Activated naive CD4-positive, alpha-beta T cell treated with anti-CD3 and anti-CD28 coated beads, Interleukin-2, amount 10 ng/mL, durations not matched to agents 7 days and 5 days (primary cell): Measurements from ENCODE around the gene CADM1.

Experiments
- CTCF ChIA-PET: fragments of 350-600 bp; sonication (Branson Sonifier 250); formaldehyde crosslinking; loops from one replicate; lab custom pipeline; 2021; ENCODE audit warnings: antibody characterized with exemption; lab: Charles Lee
- DNase-seq: peaks from one replicate; pipeline ENCODE4 v3.0.0-alpha.2; 2020
- H3K27ac Mint-ChIP-seq: one replicate; pipeline ENCODE4 v1.8.0; 2021; ENCODE audit warnings: mild to moderate bottlenecking, moderate library complexity, mixed read lengths
- H3K27me3 Mint-ChIP-seq: one replicate; pipeline ENCODE4 v1.8.0; 2021; ENCODE audit warnings: mild to moderate bottlenecking, mixed read lengths
- H3K36me3 Mint-ChIP-seq: one replicate; pipeline ENCODE4 v1.8.0; 2021; ENCODE audit warnings: mixed read lengths
- H3K4me1 Mint-ChIP-seq: one replicate; pipeline ENCODE4 v1.8.0; 2021; ENCODE audit warnings: mixed read lengths
- H3K4me3 Mint-ChIP-seq: one replicate; pipeline ENCODE4 v1.8.0; 2021; ENCODE audit warnings: mild to moderate bottlenecking, moderate library complexity, mixed read lengths
- H3K9me3 Mint-ChIP-seq: one replicate; pipeline ENCODE4 v1.8.0; 2021; ENCODE audit warnings: mixed read lengths

Gene CADM1

DNA sequence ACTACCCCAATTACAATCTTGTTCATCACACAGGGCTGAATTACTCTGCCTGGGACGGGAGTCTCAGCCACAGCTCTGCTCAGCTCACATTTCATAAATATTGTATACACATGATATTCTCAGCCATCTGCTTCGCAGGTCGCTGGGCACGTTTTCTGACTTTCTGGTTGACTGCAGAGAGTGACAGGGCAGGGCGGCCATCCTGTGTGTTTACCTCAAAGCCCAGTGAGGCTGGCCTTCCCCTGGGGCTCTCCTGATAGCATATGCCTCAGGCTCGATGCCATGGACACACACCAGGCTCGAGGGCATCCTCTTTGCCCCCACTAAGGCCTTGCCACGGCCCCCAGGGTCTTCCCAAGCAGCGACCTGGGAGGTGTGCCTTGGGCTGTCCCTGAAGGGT lies 345.0 kb downstream of the CADM1 start:
- no peaks in the 10 kb centered on the region for H3K36me3 Mint-ChIP-seq
- no peaks in the 10 kb centered on the region for H3K9me3 Mint-ChIP-seq
- H3K4me3 Mint-ChIP-seq, result no peak overlapping the region
- no peak for DNase-seq
- no peaks in the 10 kb centered on the region for H3K4me1 Mint-ChIP-seq
- CTCF ChIA-PET, result no interaction called here
- H3K27ac Mint-ChIP-seq, result no peak overlapping the region
- peaks cover 6% of the 10 kb centered on the region for H3K27me3 Mint-ChIP-seq

DNA sequence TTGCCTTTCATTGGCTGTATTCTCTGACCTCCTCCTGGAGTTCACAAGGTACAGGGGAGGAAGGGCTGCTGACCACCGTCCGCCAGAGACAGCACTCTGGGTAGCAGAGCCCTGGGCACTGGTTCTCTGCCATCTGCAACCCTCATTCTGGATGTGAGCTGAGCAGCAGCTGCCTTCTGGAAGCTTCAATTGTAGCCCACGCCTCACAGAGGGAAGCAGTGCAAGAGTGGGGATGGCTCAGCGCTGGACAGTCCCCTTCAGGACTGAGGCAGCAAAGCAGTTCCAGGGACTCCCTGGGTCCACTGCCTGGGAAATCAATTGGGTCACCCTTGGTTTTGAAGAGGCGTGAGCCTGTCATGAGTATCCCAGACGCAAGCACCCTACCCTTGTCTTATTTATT lies 346.2 kb downstream of the CADM1 start:
- Mint-ChIP-seq H3K4me3 (no peak overlapping the region), H3K27me3 (no peaks in the 10 kb centered on the region), H3K27ac (no peak overlapping the region), H3K9me3 (peaks cover 3% of the 10 kb centered on the region), H3K36me3 (no peaks in the 10 kb centered on the region), H3K4me1 (no peaks in the 10 kb centered on the region)
- DNase-seq, result no peak
- CTCF ChIA-PET, result no interaction called here

DNA sequence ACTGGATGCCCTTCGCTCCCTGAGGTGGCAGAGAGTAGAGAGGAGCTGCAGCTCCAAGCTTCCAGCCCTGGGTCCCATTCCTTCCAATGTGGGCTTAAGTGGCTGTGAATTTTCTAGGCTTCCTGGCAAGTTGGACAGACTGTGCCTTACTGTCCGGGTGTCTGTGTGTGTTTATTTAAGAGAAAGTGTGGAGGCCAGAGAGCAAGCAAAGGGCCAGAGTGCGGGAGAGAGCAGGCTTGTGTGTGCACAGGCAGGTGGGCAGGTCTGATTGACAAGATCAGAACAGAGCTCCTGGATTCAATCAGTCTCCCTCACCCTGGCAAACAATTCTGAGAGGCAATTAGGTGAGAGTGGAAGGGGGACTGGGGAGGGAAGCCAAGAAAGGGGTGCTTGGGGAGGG lies 347.0 kb downstream of the CADM1 start:
- Mint-ChIP-seq H3K9me3 (peaks cover 5% of the 10 kb centered on the region), H3K36me3 (no peaks in the 10 kb centered on the region), H3K27me3 (no peaks in the 10 kb centered on the region), H3K4me1 (no peaks in the 10 kb centered on the region), H3K27ac (no peak overlapping the region), H3K4me3 (no peak overlapping the region)
- CTCF ChIA-PET, result no interaction called here
- no peak for DNase-seq

DNA sequence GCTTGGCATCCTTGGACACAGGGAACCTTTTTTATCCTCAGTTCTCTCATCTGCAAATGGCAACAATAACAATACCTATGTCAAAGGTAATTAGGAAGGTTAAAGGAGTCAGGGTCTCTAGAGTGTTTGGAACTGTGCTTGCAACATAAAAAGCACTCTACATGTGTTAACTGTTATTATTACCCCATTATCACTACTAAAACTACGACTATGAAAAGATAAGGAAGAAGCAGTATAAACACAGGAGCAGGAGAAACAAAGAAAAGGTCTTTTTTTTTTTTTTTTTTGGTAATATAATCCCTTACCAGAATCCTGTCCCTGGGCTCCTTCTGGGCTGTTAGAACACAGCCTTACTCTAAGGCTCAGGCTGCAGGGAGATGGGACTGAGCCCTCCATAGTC lies 348.2 kb downstream of the CADM1 start:
- Mint-ChIP-seq H3K9me3 (peaks cover 5% of the 10 kb centered on the region), H3K4me1 (no peaks in the 10 kb centered on the region), H3K27ac (no peak overlapping the region), H3K27me3 (no peaks in the 10 kb centered on the region), H3K4me3 (no peak overlapping the region), H3K36me3 (no peaks in the 10 kb centered on the region)
- no peak for DNase-seq
- CTCF ChIA-PET, result no interaction called here

DNA sequence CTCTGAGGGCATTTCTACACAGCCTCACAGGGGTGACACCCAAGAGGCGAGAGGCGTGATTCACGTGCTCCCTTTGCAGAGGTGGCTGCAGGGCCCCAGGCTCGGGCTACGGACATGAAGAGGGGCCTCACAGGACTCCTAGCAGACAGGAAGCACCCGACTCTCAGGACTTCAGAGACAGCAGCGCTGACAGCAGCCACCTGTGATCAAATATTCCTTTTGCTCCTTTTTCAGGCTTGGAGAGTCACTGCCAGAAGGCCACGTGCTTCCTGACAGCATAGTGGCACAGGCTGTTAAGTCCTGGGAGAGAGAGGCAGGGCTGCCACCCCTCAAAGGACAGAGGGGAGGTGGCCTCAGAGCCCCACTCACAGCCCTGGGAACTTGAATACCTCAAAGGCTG lies 348.9 kb downstream of the CADM1 start:
- no peaks in the 10 kb centered on the region for H3K4me1 Mint-ChIP-seq
- H3K4me3 Mint-ChIP-seq, result no peak overlapping the region
- no peaks in the 10 kb centered on the region for H3K27me3 Mint-ChIP-seq
- no peaks in the 10 kb centered on the region for H3K36me3 Mint-ChIP-seq
- CTCF ChIA-PET, result no interaction called here
- H3K27ac Mint-ChIP-seq, result no peak overlapping the region
- H3K9me3 Mint-ChIP-seq, result peaks cover 5% of the 10 kb centered on the region
- no peak for DNase-seq

DNA sequence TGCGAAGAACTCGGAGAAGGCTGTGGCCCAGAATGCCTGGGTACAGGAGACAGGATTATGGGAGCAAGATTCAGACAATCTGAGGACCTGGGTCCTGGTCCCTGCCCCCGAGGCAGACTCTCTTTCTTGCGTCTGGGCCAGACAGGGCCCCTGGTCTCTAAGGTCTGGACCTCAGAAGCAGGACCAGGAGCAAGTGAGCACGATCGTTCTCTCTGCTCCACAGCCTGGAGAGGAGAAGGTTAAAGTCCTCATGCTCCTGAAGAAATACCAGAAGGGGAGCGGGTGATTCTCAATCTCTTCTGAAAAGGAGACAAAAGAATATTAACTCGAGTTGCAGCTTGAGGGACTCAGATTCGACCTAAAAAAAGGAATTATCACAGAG lies 349.9 kb downstream of the CADM1 start:
- no peak overlapping the region for H3K27ac Mint-ChIP-seq
- no peak overlapping the region for H3K4me3 Mint-ChIP-seq
- H3K9me3 Mint-ChIP-seq, result peaks cover 5% of the 10 kb centered on the region
- no peaks in the 10 kb centered on the region for H3K4me1 Mint-ChIP-seq
- no peaks in the 10 kb centered on the region for H3K36me3 Mint-ChIP-seq
- no peaks in the 10 kb centered on the region for H3K27me3 Mint-ChIP-seq
- DNase-seq, result no peak
- CTCF ChIA-PET, result no interaction called here

DNA sequence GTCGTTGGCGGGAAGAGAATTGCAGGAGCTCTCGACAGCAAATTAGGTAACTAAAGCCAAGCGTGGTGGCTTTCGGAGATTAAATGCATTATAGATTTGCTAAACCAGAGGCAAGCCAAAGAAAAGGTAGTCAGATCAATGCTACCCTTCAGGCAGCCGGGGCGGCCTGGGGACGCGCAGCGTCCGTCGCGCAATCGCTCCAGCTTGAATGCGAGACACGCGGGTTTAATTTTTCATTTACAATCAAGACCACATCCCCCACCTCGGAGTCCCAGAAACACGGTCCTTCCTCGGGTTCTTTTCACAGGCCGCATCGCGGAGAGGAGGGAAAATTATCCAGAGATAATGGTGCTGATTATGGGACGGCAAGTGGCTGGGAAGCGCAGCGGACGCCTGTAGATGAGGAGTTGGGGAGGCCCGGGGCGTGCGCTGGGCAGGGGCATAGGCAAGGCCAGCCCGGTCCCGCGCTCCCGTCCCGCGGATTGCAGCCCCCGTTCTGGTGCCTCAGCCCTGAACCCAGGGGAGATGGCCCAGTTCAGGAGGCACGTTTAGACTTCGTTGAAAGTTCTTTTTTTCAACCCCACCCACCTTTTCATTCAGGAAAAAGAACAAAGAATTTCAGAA lies 350.4 kb downstream of the CADM1 start:
- H3K27ac Mint-ChIP-seq, result no peak overlapping the region
- DNase-seq, result no peak
- CTCF ChIA-PET, result no interaction called here
- no peaks in the 10 kb centered on the region for H3K36me3 Mint-ChIP-seq
- H3K4me3 Mint-ChIP-seq, result no peak overlapping the region
- no peaks in the 10 kb centered on the region for H3K4me1 Mint-ChIP-seq
- peaks cover 5% of the 10 kb centered on the region for H3K9me3 Mint-ChIP-seq
- H3K27me3 Mint-ChIP-seq, result no peaks in the 10 kb centered on the region

DNA sequence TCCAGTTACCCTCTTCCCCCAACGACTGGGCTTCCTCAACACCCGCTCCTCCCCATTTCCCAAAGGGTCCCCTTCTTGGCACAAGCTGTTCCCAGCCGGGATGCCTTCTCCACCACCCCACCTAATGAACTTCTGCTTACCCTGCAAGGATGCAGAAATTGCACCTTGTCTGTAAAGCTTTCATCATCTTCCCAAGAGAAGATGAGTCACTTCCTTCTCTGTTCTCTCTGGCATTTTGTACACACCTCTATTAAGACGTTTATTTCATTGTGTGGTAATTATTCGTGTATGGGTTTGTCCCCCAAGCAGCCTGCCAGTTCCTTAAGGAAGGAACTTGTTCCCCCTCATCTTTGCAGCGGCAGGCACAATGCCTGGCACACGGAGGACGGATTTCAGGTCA lies 351.1 kb downstream of the CADM1 start:
- DNase-seq, result no peak
- Mint-ChIP-seq H3K36me3 (no peaks in the 10 kb centered on the region), H3K27ac (no peak overlapping the region), H3K27me3 (no peaks in the 10 kb centered on the region), H3K4me1 (no peaks in the 10 kb centered on the region), H3K9me3 (peaks cover 5% of the 10 kb centered on the region), H3K4me3 (no peak overlapping the region)
- CTCF ChIA-PET, result no interaction called here

DNA sequence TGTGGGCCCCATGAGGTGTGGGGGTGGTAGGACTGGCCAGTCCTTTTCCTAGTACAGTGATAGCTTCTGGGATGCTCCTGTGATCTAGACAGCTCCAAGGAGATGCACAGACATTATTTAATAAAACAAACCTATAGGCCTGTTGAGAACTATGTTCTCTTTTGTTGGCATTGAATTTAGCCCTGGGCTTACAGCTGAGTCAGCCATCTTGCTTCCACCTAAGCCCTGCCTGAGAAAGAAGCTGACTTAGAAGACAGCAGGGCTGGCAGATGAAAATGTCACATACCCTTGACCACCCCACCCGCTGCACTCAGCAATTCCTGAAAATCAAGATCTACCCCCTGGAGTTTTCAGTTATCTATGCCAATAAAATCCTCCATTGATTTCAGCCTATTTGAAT lies 353.2 kb downstream of the CADM1 start:
- no peaks in the 10 kb centered on the region for H3K4me1 Mint-ChIP-seq
- CTCF ChIA-PET, result no interaction called here
- no peaks in the 10 kb centered on the region for H3K36me3 Mint-ChIP-seq
- H3K4me3 Mint-ChIP-seq, result no peak overlapping the region
- H3K27me3 Mint-ChIP-seq, result no peaks in the 10 kb centered on the region
- no peak overlapping the region for H3K27ac Mint-ChIP-seq
- DNase-seq, result no peak
- H3K9me3 Mint-ChIP-seq, result peaks cover 10% of the 10 kb centered on the region

DNA sequence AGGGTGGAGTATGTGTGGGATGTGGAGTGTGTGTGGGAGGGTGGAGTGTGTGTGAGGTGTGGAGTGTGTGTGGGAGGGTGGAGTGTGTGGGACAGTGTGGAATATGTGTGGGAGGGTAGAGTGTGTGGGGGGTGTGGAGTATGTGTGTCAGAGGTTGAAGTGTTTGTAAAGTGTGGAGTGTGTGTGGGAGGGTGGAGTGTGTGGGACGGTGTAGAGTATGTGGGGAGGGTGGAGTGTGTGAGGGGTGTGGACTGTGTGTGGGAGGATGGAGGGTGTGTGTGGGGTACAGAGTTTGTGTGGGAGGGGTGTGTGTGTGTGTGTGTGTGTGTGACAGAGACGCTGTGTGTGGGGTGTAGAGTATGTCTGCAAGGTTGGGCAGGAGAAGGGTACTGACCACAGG lies 355.5 kb downstream of the CADM1 start:
- no peaks in the 10 kb centered on the region for H3K36me3 Mint-ChIP-seq
- H3K4me1 Mint-ChIP-seq, result no peaks in the 10 kb centered on the region
- no peak for DNase-seq
- CTCF ChIA-PET, result no interaction called here
- no peak overlapping the region for H3K4me3 Mint-ChIP-seq
- no peaks in the 10 kb centered on the region for H3K27me3 Mint-ChIP-seq
- H3K9me3 Mint-ChIP-seq, result peaks cover 10% of the 10 kb centered on the region
- H3K27ac Mint-ChIP-seq, result no peak overlapping the region

DNA sequence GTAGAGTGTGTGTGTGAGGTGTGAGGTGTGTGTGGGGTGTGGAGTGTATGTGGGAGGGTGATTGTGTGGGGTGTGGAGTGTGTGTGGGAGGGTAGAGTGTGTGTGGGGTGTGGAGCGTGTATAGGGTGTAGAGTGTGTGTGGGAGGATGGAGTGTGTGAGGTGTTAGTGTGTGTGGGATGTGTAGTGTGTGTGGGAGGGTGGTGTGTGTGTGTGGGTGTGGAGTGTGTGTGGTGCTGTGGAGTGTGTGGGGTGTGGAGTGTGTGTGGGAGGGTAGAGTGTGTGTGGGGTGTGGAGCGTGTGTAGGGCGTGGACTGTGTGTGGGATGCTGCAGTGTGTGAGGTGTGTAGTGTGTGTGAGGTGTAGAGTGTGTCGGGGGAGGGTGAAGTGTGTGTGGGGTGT lies 356.1 kb downstream of the CADM1 start:
- DNase-seq, result no peak
- Mint-ChIP-seq H3K27me3 (no peaks in the 10 kb centered on the region), H3K9me3 (peaks cover 8% of the 10 kb centered on the region), H3K27ac (no peak overlapping the region), H3K4me3 (no peak overlapping the region), H3K36me3 (no peaks in the 10 kb centered on the region), H3K4me1 (no peaks in the 10 kb centered on the region)
- CTCF ChIA-PET, result no interaction called here

DNA sequence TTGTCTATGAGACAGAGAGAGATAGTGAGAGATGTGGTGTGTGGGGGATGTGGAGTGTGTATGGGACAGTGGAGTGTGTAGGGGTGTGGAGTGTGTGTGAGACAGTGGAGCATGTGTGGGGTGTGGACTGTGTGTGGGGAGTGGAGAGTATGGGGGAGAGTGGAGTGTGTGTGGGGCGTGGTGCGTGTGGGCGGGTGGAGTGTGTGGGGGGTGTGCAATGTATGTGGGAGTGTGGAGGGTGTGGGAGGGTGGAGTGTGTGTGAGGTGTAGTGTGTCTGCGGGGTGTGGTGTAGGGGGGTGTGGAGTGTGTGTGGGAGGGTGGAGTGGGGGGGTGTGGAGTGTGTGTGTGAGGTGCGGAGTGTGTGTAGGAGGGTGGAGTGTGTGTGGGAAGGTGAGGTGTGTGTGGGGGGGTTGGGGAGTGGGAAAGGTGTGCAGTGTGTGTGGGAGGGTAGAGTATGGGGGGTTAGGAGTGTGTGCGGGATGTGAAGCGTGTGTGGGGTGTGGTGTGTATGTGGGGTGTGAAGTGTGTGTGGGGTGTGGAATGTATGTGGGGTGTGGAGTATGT lies 356.9 kb downstream of the CADM1 start:
- Mint-ChIP-seq H3K4me1 (no peaks in the 10 kb centered on the region), H3K27me3 (no peaks in the 10 kb centered on the region), H3K36me3 (no peaks in the 10 kb centered on the region), H3K9me3 (peaks cover 5% of the 10 kb centered on the region), H3K4me3 (no peak overlapping the region), H3K27ac (no peak overlapping the region)
- no peak for DNase-seq
- CTCF ChIA-PET, result no interaction called here

DNA sequence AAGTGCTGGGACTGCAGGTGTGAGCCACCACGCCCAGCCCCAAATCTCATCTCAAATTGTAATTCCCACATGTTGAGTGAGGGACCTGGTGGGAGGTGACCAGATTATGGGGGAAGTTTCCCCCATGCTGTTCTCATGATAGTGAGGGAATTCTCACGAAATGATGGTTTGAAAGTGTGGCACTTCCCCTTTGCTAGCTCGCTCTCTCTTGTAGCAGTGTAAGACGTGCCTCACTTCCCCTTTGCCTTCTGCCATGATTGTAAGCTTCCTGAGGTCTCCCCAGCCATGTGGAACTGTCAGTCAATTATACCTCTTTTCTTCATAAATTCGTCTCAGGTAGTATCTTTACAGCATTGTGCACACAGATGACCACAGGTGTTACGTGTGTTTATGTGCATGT lies 357.8 kb downstream of the CADM1 start:
- Mint-ChIP-seq H3K9me3 (peaks cover 5% of the 10 kb centered on the region), H3K4me1 (no peaks in the 10 kb centered on the region), H3K27me3 (no peaks in the 10 kb centered on the region), H3K27ac (no peak overlapping the region), H3K4me3 (no peak overlapping the region), H3K36me3 (no peaks in the 10 kb centered on the region)
- DNase-seq, result no peak
- CTCF ChIA-PET, result no interaction called here

DNA sequence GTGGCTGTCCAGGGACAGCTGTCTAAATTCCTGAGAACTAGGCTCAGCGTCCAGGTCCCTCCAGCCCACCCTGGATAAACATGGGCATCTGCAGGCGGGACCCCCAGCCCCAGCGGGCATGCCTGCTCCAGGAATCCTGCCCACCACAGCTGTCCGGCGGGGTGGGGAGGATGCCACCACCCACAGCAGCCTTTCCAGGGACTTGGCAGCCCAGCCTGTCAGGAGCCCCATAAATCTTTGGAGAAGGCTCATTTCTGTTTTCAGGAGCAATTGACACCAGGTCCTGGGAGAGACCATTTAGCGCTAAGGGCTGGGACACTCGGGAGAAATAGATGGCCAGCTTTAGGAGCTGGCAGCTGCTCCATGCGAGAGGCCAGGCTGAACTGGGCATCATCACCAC lies 358.9 kb downstream of the CADM1 start:
- H3K4me3 Mint-ChIP-seq, result no peak overlapping the region
- peaks cover 5% of the 10 kb centered on the region for H3K9me3 Mint-ChIP-seq
- H3K4me1 Mint-ChIP-seq, result no peaks in the 10 kb centered on the region
- no peaks in the 10 kb centered on the region for H3K36me3 Mint-ChIP-seq
- no peaks in the 10 kb centered on the region for H3K27me3 Mint-ChIP-seq
- no peak for DNase-seq
- CTCF ChIA-PET, result no interaction called here
- no peak overlapping the region for H3K27ac Mint-ChIP-seq

DNA sequence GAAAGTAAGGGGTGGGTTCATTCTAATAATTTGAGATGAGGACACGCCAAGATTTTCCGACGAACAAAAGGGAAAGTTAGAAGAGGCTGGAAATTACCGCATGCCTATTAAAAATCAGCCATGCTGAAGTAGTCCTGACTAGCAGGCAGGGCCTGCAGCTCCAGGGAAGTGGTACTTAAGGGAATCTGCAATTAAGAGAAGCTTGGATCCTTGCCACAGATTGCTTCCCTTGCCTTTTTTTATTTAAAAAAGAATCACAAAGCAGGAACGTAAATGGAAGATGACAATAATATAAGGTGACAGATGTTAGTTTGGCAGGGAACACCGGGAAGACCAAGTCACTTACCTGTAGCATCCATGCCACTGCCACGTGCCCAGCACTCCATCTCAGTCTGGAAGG lies 359.3 kb downstream of the CADM1 start:
- Mint-ChIP-seq H3K4me1 (no peaks in the 10 kb centered on the region), H3K36me3 (no peaks in the 10 kb centered on the region), H3K27ac (no peak overlapping the region), H3K27me3 (no peaks in the 10 kb centered on the region), H3K9me3 (peaks cover 5% of the 10 kb centered on the region), H3K4me3 (no peak overlapping the region)
- DNase-seq, result no peak
- CTCF ChIA-PET, result no interaction called here

DNA sequence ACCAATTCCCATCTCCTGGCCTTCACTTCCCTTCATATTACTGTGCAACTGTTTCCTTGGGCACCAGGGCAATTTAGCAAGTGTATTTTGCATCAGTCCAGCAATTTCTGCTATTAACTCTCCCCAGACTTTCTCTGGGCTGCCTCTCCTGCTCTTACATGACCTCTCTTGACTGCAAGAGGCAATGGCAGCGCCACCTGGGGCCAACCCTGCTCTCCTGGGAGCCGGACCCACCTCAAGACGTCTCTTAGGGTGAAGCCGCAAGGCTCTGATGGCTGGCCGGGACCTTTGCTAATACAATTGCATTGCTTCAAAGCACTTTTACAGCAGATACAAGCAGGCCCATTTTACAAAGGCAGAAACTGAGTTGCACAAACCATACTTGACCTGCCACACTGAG lies 360.2 kb downstream of the CADM1 start:
- no peaks in the 10 kb centered on the region for H3K4me1 Mint-ChIP-seq
- H3K27ac Mint-ChIP-seq, result no peak overlapping the region
- no peaks in the 10 kb centered on the region for H3K36me3 Mint-ChIP-seq
- no peak for DNase-seq
- H3K4me3 Mint-ChIP-seq, result no peak overlapping the region
- H3K27me3 Mint-ChIP-seq, result no peaks in the 10 kb centered on the region
- CTCF ChIA-PET, result no interaction called here
- H3K9me3 Mint-ChIP-seq, result peaks cover 5% of the 10 kb centered on the region
